Ovary (tissue), 10 donors: ENCODE data around the gene C1QTNF12. TPM values are rescaled to one million over a fixed set of nuclear protein-coding genes. Genes with fewer than 3 reads are reported as not detected.
A peak's percentile ranks its signal among the peaks of the same experiment; 100 is the strongest.

Source experiments
- DNase-seq, 5 donors: peaks; one replicate each; pipeline ENCODE4 v3.0.0-alpha.2; 2019 to 2020
- H3K27ac ChIP-seq, 2 donors: fragments of 200-600 bp; one replicate each; pipeline versions ENCODE4 v1.5.1 to v1.8.0; 2019 to 2022
- H3K27me3 ChIP-seq: fragments of 200-600 bp; one replicate; pipeline ENCODE4 v1.8.0; 2022
- H3K36me3 ChIP-seq: fragments of 200-600 bp; sonication (generic); one replicate; pipeline ENCODE4 v1.5.1; 2019
- H3K4me1 ChIP-seq: one replicate; pipeline ENCODE4 v1.8.1; 2013; ENCODE audit warnings: mild to moderate bottlenecking, moderate library complexity; ENCODE audit not compliant: insufficient read depth
- H3K4me3 ChIP-seq: fragments of 200-600 bp; sonication (generic); one replicate; pipeline ENCODE4 v1.5.1; 2017
- H3K9me3 ChIP-seq, 2 donors: fragments of 200-600 bp in 1 of 2; sonication (generic) in 1 of 2; one replicate each; pipeline versions ENCODE4 v1.5.1 to v1.8.1; 2013 to 2019; ENCODE audit warnings: mild to moderate bottlenecking in 1 of 2, moderate library complexity in 1 of 2
- CTCF ChIP-seq, 3 donors: fragments of 450-650 bp in 2 of 3; fragments of 200-600 bp in 1 of 3; IDR thresholded peaks; one replicate each; pipeline versions ENCODE4 v1.5.1 to v1.8.0; 2016 to 2022; ENCODE audit warnings: antibody characterized with exemption in 3 of 3, mild to moderate bottlenecking in 1 of 3
- EP300 ChIP-seq: sonication (generic); formaldehyde crosslinking; IDR thresholded peaks from one replicate; pipeline ENCODE4 v1.6.1; 2017; ENCODE audit warnings: antibody characterized with exemption
- POLR2A ChIP-seq: fragments of 450-650 bp; IDR thresholded peaks from one replicate; pipeline ENCODE4 v1.6.1; 2017; ENCODE audit warnings: antibody characterized with exemption, mild to moderate bottlenecking, moderate library complexity
- WGBS, 3 donors: extraction: QIAGEN DNeasy Blood & Tissue Kit in 1 of 3; methylation state at CpG; one replicate each; pipeline versions ENCODE4 v1.1.5 to v1.1.7; 2013 to 2017; 5-methylcytosine and 5-hydroxymethylcytosine counted together
- intact Hi-C, 4 donors: fragments of 100-400 bp; cut with DNase I; formaldehyde crosslinking; loops; one replicate each; pipeline versions ENCODE4 v1.11.0 to v1.15.1; 2022 to 2023
- long read RNA-seq, 3 donors: library from polyadenylated mRNA in 2 of 3; unstranded in 2 of 3; transcript quantifications; one replicate each; pipeline ENCODE4 v2.0.0 and lab custom pipeline, GENCODE V29; 2021 to 2026
- polyA plus RNA-seq, 2 donors: library from polyadenylated mRNA; stranded (reverse); fragments of 200-250 nt in 1 of 2; fragments of 350-450 nt in 1 of 2; fragmentation: Illumina TruSeq in 1 of 2; extraction: RNeasy Lipid Tissue Mini Kit (QIAGEN cat#74804) in 1 of 2; gene quantifications; one replicate each; pipeline ENCODE4 v1.2.3, GENCODE V29; 2013 to 2014
- total RNA-seq, 7 donors: library from RNA; depleted of rRNA in 2 of 7; stranded (reverse); fragments of >200 nt in 2 of 7; fragmentation: NEBNext Ultra II Directional in 3 of 7; extraction: Animal tissue kit (Norgen Biotek cat#: 25700) in 3 of 7; gene quantifications; one replicate each; pipeline versions ENCODE4 v1.1.0 to v1.2.4, GENCODE V29; 2016 to 2023
- donor health status: DM: no; HTN: no; CAD: no; lungs with moderate emphysema.
- donor health status: DM: no; HTN: no; CAD: no.
- donor health status: Bipolar disorder and iron deficiency.
- donor health status: DM: yes; HTN: yes; CAD: no.
- donor health status: DM: no; HTN: no; CAD: no.
- donor health status: DM: yes; HTN: yes; CAD: no.

Gene C1QTNF12, protein sequence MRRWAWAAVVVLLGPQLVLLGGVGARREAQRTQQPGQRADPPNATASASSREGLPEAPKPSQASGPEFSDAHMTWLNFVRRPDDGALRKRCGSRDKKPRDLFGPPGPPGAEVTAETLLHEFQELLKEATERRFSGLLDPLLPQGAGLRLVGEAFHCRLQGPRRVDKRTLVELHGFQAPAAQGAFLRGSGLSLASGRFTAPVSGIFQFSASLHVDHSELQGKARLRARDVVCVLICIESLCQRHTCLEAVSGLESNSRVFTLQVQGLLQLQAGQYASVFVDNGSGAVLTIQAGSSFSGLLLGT
- total RNA-seq, result 1 to 10 TPM in 5 of 7 donors, under 1 TPM in 2; 0.92 to 4.8 (median 1.5) TPM
- polyA plus RNA-seq, result 1 to 10 TPM in 1 of 2 donors, not detected in 1; 1.2 TPM
- long read RNA-seq, donor 1, result 0 reads
- long read RNA-seq, donor 2, partial matches to known transcripts, result 0 of 1 reads
- long read RNA-seq, donor 2, other reads (novel, unspliced or antisense), result 0 of 1 reads
- long read RNA-seq, donor 3, result 0 reads

GRCh38 chr1:1246577-1247340 is at the start of gene C1QTNF12:
TSS of gene C1QTNF12 (minus strand) at chr1:1246722. CDS start at chr1:1246690, 32 bp downstream.
- Histone ChIP-seq H3K4me1 (no peaks in the 10 kb centered on the region), H3K27ac (no peak within 1 kb of the TSS), H3K36me3 (no peaks in the 10 kb centered on the region), H3K4me3 (no peak within 1 kb of the TSS), H3K9me3 (no peaks in the 10 kb centered on the region), H3K27me3 (peaks cover under 1% of the 10 kb centered on the region)
- intact Hi-C loops, result loop anchor here in 1 of 4 donors (5.0 kb wide), 1 partner anchor 409 kb away; no protein-coding TSS in a partner anchor
- 2 to 4% (median 3%) methylated on average over 49 to 74 of the region's 74 CpGs for WGBS, 3 donors
- no peak for TF ChIP-seq POLR2A
- TF ChIP-seq EP300, result no peak
- TF ChIP-seq CTCF (IDR thresholded peaks at IDR 0.05), result no peak
- no peak for DNase-seq

DNA sequence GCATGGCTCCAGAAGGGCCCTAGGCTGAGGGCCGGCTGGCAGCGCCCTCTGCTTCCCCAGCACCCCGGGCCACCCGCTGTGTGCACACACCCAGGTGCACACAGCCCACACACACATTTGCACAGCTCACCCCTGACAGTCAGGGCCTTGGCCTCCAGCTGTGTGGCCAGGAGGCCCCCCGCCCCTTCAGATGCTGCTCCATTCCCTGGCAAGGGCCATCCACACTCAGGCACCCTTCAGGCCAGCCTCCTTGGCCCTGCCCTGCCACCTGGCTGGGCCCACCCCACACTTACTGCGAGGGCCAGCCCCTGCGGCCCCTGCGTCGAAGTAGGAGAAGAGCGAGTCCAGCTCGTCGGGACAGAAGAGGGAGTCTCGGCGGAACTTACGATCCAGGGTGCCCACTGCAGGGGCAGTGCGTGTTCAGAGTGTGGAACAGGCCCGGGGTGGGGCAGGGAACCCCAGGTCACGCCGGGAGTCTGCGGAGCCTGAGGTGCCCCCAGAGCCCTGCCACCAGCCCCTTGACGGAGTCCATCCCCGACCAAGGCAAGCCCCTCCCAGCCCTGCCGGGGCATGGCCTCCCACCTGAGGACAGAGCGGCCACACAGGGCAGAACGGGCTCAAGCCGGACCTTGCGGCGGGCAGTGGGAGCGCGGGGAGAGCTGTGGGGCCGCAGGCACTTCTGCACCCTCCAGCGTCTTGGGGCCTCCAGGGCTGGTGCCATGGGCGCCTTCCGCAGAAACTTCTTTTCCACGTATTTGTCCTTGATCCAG is 48.8 kb upstream of the C1QTNF12 start:
- Histone ChIP-seq H3K9me3 (no peaks in the 10 kb centered on the region), H3K4me3 (no peak overlapping the region), H3K36me3 (no peaks in the 10 kb centered on the region), H3K27ac (no peak overlapping the region), H3K27me3 (no peaks in the 10 kb centered on the region), H3K4me1 (peaks cover 3% of the 10 kb centered on the region)
- WGBS, 3 donors, result 90 to 93% (median 93%) methylated on average over 34 to 35 of the region's 35 CpGs
- no peak for TF ChIP-seq CTCF (IDR thresholded peaks at IDR 0.05)
- TF ChIP-seq EP300, result no peak
- no peak for TF ChIP-seq POLR2A
- intact Hi-C loops, result loop anchor here in 3 of 4 donors (10.0 kb wide), 2 partner anchors 251 to 311 kb away; partner anchors contain the start of gene PERM1 (in 2 of the 3)
- DNase-seq, result peak in 1 of 5 donors; percentile 34

GRCh38 chr1:1294250-1294890 is 47.8 kb upstream of the C1QTNF12 start:
- Histone ChIP-seq H3K27ac (no peak overlapping the region), H3K4me1 (peaks cover 3% of the 10 kb centered on the region), H3K4me3 (no peak overlapping the region), H3K9me3 (no peaks in the 10 kb centered on the region), H3K36me3 (no peaks in the 10 kb centered on the region), H3K27me3 (no peaks in the 10 kb centered on the region)
- WGBS, 3 donors, result 85 to 92% (median 89%) methylated on average over 25 to 58 of the region's 58 CpGs
- TF ChIP-seq CTCF (IDR thresholded peaks at IDR 0.05) (no peak), EP300 (no peak), POLR2A (no peak)
- peak in 1 of 5 donors; percentile 37 for DNase-seq
- intact Hi-C loops, result loop anchor here in 3 of 4 donors (5.0 to 10.0 kb wide), 3 partner anchors 172 to 310 kb away; partner anchors contain the start of gene PERM1 (in 2 of the 3)
